ENCODE data around the gene SNRNP48.

DNA sequence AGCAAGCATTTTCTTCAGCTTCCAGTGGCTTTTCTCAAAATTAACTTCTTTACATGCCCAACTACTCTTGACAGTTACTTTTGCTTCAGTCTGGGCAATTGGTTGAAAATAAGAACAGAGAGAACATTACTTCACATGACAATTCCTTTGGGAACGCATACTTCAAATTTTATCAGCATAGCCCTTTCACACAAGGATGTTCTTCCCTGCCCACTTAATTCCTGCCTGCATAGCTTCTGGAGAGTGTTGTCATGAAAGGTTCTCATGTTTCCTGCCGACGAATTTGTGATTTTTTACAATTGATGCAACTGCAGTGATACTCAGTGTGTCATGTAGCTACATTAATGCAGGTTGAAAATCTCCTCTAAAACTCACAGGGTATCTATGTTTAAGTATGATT is 22.0 kb upstream of the SNRNP48 start:
- TF ChIP-seq JUND (IDR thresholded peaks at IDR 0.05): no peak
- TF ChIP-seq, protein P1, sequence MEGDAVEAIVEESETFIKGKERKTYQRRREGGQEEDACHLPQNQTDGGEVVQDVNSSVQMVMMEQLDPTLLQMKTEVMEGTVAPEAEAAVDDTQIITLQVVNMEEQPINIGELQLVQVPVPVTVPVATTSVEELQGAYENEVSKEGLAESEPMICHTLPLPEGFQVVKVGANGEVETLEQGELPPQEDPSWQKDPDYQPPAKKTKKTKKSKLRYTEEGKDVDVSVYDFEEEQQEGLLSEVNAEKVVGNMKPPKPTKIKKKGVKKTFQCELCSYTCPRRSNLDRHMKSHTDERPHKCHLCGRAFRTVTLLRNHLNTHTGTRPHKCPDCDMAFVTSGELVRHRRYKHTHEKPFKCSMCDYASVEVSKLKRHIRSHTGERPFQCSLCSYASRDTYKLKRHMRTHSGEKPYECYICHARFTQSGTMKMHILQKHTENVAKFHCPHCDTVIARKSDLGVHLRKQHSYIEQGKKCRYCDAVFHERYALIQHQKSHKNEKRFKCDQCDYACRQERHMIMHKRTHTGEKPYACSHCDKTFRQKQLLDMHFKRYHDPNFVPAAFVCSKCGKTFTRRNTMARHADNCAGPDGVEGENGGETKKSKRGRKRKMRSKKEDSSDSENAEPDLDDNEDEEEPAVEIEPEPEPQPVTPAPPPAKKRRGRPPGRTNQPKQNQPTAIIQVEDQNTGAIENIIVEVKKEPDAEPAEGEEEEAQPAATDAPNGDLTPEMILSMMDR (IDR thresholded peaks at IDR 0.05): no peak
- no peak for TF ChIP-seq FOSL2 (IDR thresholded peaks at IDR 0.05; ENCODE audit: borderline replicate concordance, low read depth)
- no peak for TF ChIP-seq MXI1 (IDR thresholded peaks at IDR 0.05; ENCODE audit: low read depth, low read length)
- no peak for TF ChIP-seq RAD21 (IDR thresholded peaks at IDR 0.05; ENCODE audit: low read length)
- TF ChIP-seq, protein P2, sequence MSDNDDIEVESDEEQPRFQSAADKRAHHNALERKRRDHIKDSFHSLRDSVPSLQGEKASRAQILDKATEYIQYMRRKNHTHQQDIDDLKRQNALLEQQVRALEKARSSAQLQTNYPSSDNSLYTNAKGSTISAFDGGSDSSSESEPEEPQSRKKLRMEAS (IDR thresholded peaks at IDR 0.05; ENCODE audit: low read depth): no peak
- no peak for TF ChIP-seq TCF12 (IDR thresholded peaks at IDR 0.05)

Measured in SK-N-SH (cell line).